GM12801 (cell line): ENCODE results near the gene MMP24OS.

Experiments
- TF ChIP-seq, protein P1 (sequence below): IDR thresholded peaks from one replicate; pipeline ENCODE4 v1.5.1; 2011; ENCODE audit warnings: control low read depth; ENCODE audit not compliant: insufficient read length; ENCODE audit errors: extremely low read depth

Gene MMP24OS

DNA sequence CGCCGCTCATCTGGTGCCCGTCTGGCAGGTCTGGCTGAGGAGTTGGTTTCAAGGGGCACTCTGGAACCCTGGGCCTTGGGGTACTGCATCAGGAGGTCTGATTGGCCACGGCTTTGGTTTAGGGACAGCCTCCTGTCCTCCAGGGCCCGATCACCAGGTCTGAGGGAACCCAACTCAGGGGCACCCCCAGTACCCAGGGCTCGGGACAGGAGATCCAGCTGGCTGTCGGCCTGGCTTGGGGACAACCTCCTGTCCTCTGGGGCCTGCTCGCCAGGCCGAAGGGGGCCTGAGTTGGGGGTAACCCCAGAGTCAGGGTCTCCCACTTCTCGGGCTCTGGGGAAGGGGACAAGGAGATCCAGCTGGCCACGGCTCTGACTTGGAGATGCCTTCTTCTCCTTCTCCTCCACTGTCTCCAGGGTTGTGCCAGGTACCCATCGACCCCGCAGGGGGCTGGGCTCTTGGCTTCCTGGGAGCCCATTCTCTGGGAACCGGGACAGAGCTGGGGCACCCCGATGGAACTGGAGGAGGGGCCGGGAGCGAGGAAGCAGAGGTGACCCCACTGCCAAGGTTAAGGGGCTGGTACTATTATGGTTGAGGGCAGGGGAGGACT is 9.1 kb upstream of the MMP24OS start:
- TF ChIP-seq, protein P1, sequence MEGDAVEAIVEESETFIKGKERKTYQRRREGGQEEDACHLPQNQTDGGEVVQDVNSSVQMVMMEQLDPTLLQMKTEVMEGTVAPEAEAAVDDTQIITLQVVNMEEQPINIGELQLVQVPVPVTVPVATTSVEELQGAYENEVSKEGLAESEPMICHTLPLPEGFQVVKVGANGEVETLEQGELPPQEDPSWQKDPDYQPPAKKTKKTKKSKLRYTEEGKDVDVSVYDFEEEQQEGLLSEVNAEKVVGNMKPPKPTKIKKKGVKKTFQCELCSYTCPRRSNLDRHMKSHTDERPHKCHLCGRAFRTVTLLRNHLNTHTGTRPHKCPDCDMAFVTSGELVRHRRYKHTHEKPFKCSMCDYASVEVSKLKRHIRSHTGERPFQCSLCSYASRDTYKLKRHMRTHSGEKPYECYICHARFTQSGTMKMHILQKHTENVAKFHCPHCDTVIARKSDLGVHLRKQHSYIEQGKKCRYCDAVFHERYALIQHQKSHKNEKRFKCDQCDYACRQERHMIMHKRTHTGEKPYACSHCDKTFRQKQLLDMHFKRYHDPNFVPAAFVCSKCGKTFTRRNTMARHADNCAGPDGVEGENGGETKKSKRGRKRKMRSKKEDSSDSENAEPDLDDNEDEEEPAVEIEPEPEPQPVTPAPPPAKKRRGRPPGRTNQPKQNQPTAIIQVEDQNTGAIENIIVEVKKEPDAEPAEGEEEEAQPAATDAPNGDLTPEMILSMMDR, result no peak

DNA sequence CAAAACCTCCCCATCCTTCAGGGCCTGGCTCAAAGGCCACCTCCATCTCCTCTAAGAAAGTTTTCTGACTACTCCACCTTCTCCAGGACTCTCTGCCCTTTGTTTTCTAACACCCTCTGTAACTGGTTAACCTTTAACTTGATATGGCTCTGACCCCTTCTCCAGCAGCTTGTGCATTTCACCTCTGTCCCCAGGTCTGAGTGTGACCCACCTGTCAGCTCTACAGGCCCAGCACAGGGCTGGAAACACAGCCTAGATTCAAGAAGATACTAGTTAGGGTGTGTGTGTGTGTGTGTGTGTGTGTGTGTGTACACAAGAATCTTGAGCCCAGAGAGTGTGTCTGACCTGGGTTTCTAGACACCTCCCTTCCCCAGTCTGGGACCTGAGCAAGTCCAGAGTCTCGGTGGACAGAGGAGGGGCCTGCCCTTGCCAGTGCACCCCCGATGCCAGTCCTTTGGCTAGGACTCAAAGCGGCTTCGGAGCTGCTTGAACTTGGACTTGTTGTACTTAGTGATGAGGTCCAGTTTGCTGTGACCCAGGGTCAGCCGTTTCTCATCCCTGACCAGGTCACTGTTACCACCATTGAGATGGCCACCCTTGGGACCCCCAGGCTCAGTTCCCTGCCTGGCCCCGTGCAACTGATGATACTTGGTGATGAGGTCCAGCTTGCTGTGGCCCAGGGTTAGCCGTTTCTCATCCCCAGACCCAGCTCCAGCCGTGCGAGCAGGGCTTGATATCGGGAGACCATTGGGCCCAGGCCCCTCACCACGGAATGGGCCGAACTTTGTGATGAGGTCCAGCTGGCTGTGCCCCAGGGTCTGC is 8.4 kb upstream of the MMP24OS start:
- TF ChIP-seq, protein P1, result no peak

DNA sequence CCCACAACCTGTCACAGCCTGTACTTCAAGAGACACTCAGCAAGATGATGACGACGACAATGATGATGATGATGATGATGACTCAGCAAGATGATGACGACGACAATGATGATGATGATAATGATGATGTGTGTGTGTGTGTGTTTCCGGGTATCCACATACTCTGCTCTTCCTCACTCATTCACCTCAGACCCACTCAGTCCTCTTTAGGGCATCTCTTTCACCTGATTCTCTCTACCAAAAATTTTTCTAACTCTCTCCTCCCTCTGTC is 7.8 kb upstream of the MMP24OS start:
- TF ChIP-seq, protein P1, result no peak

DNA sequence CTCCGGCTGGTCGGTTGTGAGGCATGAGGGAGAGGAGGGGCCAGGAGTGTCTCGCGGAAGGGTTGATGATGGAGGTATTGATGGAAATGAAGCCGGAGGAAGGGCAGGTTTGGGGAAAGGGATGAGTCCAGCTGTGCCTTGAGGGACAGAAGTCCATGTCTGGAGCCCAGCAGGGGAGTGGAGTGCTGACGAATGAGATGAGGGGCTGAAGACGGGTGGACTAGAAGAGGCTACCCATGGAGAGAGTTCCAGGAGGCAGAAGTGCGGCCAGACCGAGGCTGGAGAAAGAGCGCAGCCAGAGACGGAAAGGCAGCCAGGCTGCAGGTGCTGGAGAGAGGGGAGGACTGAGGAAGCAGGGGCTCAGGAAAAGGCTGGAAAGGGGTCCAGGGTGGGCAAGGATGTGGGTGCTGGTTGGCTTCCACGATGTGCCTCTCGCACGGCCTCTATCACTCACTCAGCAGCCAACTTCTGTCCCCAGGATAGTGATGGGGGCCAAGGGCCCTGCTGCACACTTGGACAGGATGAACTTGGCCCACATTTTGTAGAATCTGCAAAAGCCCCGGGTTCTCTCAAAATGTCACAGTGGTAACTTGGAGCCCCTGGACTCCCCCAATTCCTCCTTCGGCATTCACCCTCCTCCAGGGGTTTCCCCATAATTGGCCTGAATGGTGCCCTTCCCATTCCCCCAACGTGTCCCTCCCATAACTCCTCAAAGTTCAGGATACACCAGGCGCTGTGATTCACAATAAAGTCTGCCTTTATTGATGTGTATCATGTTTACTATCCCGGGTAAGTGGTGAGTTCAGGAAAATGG is 7.3 kb upstream of the MMP24OS start:
- TF ChIP-seq, protein P1, result no peak

DNA sequence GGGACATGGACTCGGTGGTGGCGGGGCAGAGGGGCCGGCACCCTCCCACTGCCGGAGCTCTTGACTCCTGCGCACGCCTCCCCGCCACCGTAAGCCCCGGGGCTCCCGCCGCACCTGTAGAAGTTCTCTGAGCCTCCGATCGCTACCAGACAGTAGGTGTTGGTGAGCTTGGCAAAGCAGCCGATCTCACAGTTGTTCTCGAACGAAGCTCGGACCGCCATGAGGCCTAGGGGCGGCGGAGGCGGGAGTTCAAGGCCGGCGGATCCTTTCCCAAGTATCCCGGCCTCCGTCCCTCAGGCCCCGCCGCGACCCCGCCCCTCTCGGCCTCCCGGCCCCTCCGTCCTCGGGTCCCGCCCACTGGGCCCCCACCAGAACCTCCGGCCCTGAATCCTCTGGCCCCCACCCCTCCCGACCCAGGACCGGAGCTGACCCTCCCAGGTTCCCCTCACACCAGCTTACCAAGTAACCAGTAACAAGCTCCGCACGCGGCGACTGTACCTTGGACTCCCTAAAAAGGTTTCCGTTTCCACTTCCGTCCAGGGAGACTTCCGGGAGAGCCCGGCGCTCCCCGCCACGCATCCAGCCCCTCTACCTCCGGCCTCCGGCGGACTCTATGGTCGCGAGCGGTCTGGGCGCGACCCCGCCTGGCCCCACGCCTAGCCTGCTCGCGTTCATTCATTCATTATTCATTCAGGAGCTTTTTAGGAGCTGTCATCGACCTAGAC is 6.5 kb upstream of the MMP24OS start, which contains the start of gene EIF6:
EIF6 (minus strand) TSS at position 506 of the 725 bp plus-strand sequence; CDS start at position 221, 285 bp downstream.
- TF ChIP-seq, protein P1, result no peak

DNA sequence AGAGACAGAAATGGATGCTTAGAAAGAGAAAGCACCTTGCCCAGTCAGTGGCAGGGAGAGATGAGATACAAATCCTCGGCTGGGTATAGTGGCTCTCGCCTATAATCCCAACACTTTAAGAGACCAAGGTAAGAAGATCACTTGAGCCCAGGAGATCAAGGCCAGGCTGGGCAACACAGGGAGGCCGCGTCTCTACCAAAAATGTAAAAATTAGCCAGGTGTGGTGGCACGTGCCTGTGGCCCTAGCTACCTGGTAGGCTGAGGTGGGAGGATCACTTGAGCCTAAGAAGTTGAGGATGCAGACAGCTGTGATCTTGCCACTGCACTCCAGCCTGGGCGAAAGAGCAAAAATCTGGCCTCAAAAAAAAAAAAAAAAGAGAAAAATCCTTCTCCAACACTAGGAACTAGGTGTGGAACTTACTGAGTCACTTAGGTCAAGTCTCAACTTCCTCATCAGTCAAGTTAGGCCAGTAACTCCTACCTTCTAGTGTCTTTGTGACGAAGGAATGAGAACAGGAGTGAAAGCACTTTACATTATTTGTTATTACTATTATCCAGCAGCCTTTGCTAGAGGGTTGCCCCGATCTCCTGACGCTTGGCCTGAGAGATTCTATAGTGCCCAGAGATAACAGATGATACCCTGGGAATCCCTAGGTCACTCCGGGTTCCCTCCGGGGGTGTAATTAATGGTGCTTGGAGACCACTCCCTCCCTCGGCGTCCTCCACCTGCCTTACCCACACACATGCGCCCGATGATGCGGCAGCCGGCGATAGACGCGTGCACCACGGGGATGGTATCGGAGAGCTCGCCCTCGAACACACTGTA is 5.7 kb upstream of the MMP24OS start:
- TF ChIP-seq, protein P1, result no peak
